Activated CD4-positive, alpha-beta T cell treated with anti-CD3 and anti-CD28 coated beads, Interleukin-2, Interleukin-4, amounts not matched to agents 100 ng/mL and 50 ng/mL, durations not matched to agents 16 hours and 8 hours (primary cell): ENCODE data around the gene CAPN10.

Experiments used
- DNase-seq: peaks from one replicate; pipeline ENCODE4 v3.0.0-alpha.2; 2020; ENCODE audit warnings: low spot score

Gene CAPN10

GRCh38 chr2:240638512-240639160 is 52.1 kb downstream of the CAPN10 start:
- no peak for DNase-seq

GRCh38 chr2:240639566-240639965 is 53.0 kb downstream of the CAPN10 start:
- DNase-seq = no peak

DNA sequence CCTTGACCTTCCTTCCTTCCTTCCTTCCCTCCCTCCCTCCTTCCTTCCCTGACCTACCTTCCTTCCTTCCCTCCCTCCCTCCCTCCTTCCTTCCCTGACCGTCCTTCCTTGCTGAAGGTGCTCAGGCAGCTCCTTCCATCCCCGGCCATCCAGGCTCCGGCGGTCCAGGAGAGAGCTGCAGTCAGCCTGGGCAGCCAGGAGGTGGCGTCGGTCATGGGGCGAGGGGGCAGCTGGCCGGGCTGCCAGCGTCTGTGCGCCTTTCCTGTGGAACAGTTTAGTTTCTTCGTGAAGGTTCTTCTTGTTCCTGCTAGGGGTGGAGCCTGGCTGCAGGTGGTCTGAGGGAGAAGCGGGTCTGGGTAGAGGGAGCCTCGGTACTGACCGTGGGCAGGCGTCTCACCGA is 54.4 kb downstream of the CAPN10 start:
- no peak for DNase-seq

DNA sequence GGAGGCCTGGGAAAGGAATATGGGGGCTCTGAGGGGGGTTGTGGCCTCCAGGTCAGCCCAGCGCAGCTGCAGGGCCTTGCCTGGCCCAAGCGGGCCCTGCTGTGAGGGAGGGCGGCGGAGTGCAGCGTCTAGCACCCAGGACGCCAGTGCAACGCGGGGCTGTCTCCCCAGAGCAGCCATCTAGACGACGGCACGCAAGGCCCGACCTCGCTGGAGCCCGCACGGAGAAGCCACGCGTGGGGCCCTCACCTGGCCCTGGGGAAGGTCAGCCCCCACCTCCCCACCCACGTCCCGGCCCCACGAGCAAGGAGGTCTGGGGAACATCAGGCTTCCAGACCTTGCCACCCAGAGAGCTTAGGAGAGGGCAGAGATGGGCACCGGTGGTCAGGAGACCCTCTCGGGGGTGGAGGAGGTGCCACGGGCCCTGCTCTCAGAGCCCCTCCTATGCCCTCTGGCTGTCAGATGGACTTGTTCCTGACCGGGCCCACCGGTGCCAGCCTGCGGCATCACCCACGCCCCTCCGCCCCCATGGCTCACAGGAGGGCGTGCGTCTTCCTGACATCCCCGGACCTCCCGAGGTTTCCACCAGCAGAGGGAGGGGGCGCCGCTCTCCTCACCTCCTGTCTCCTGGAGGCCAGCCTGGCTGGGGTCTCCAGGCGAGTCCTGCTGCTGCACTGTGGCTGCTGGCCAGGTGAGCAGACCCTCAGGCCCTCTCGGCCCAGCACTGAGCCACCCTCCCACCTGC is 55.7 kb downstream of the CAPN10 start:
- no peak for DNase-seq

DNA sequence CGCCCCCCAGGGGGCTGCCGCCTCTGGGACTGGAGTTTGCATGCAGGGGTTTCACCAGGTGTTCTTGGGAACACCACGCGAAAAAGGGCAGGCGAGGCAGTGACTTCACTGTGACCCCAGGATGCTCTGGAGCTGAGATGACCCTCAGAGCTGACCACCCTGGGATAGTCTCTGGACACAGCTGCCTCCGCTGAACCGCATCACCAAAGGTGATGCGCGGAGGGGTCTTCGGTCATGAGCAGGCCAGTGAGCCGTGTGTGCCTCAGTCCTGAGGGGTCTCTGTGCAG is 56.2 kb downstream of the CAPN10 start:
- no peak for DNase-seq

DNA sequence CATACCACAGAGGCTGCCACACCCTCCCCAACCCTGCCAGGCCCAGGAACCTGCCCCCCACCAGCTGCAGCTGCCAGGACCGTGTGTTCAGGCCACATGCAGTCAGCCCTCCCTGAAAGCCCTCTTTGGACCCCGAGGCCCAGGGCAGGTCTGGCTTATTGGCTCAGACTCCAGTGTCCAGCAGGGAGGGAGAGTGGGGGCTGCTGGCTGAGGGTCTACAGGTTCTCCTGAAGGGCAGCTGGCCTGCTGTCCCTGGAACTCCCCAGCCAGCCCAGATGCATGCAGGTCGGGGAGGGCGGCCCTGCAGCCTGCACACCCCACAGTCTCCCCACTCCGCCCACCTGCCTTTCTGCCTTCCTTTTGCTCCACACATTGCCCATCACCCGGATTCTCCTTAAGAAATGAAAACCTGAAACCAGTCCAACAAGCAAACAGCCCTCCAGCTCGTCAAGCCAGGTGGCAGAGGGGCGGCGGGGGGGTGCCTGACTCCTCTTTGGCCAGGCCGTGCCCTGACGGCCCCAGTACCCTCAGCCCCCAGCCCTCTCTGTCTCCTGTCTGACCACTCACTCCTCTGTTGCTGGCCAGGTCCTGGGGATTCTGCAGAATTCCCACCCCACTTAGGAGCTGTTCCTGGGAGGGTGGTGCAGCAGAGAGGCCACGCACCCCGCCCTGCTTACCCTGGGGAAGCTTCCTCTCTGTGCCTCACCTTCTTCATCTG is 56.7 kb downstream of the CAPN10 start:
- DNase-seq = no peak

DNA sequence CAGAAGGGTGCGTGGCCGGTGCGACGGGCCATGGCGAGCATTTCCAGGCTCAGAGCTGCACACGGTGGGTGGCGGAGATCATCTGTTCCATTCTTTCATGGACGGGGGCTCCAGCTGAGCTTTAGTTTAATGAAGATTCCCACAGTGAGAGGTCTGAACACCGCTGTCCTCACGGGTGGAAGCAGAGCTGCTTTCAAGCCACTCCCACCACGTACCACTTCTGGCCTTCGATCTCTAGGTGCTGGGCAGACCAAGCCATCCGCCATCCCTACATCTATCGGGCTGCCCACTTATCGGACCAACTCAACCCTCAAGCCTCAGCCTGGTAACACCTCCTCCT is 57.2 kb downstream of the CAPN10 start:
- DNase-seq = no peak

DNA sequence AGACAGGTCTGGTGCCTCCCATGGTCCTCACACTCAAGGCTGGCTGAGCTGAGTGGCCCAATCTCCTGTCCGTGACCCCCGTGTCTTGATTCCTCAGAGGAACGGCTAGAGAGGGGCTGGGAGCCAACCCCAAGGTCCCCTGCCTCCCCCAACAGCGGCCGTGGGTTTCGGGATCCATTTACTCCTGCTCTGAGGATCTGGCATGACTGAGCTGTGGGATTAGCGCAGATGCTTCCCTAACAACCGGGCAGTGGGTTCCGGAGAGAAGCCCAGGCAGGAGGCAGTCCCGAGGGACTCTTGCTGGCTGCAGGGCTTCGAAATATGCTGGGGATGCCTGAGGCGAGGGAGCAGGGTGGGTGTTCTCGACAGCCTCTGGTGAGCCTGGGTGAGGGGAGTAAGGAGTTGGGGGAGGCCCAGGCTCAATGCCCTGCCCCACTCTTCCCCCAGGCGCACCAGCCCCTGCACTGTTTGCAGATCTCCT is 57.7 kb downstream of the CAPN10 start:
- DNase-seq = no peak

GRCh38 chr2:240644859-240645301 is 58.3 kb downstream of the CAPN10 start:
- no peak for DNase-seq

GRCh38 chr2:240645346-240645745 is 58.8 kb downstream of the CAPN10 start:
- DNase-seq = no peak

GRCh38 chr2:240645801-240646175 is 59.3 kb downstream of the CAPN10 start:
- no peak for DNase-seq

GRCh38 chr2:240646176-240646899 is 59.8 kb downstream of the CAPN10 start:
- no peak for DNase-seq

DNA sequence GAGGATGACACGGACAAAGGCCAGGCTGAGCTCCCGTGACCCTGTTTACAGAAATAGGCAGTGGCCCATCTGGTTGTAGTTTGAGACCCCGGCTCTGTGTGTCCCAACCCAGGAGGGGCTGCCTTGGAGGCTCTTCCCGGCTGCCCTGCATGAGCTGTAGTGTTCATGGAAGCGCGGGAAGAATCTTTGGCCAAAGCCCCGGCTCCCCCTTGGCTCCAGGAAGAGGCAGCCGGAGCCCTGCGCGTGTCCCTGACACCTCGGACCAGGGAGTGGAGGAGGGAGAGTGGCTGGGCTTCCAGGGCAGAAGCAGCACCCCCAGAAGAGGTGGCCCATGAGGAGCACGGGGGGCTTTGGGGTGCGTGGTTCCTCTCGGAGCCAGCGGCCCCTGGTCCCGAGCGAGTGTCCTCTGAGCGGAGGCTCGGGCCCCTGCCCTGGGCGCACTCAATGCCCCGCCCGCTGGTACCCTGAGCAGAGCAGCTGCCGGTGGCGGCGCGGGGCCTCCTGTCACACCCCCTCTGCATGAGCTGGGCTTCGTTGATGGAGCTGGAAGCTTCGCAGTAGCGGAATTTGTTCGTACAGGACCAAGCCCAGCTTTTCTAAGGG is 60.5 kb downstream of the CAPN10 start:
- no peak for DNase-seq

- DNase-seq = no peak
Observed at GRCh38 chr2:240647503-240648154, 61.1 kb downstream of the CAPN10 start.

- DNase-seq = no peak
Observed at GRCh38 chr2:240648155-240648649, 61.7 kb downstream of the CAPN10 start.
